ENCODE data around the gene KIRREL2.

- TF ChIP-seq POLR2AphosphoS5 (IDR thresholded peaks at IDR 0.05) (no peak), EP300 (IDR thresholded peaks at IDR 0.05) (no peak), POLR2A (IDR thresholded peaks at IDR 0.05) (no peak)
- TF ChIP-seq, protein P1, sequence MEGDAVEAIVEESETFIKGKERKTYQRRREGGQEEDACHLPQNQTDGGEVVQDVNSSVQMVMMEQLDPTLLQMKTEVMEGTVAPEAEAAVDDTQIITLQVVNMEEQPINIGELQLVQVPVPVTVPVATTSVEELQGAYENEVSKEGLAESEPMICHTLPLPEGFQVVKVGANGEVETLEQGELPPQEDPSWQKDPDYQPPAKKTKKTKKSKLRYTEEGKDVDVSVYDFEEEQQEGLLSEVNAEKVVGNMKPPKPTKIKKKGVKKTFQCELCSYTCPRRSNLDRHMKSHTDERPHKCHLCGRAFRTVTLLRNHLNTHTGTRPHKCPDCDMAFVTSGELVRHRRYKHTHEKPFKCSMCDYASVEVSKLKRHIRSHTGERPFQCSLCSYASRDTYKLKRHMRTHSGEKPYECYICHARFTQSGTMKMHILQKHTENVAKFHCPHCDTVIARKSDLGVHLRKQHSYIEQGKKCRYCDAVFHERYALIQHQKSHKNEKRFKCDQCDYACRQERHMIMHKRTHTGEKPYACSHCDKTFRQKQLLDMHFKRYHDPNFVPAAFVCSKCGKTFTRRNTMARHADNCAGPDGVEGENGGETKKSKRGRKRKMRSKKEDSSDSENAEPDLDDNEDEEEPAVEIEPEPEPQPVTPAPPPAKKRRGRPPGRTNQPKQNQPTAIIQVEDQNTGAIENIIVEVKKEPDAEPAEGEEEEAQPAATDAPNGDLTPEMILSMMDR (IDR thresholded peaks at IDR 0.05): no peak
Measured at GRCh38 chr19:35889370-35890112, 32.8 kb downstream of the KIRREL2 start.

Data from suprapubic skin (tissue), 4 donors.